RPMI7951 (cell line): ENCODE results near the gene MUC21. TPM values are rescaled to one million over a fixed set of nuclear protein-coding genes. Genes with fewer than 3 reads are reported as not detected.
"Not testable (repeated sequence)": the region's sequence is repeated elsewhere in the genome, so short reads cannot be mapped to it uniquely, and the experiment has no call there.

ENCODE experiments used
- DNase-seq: peaks from one replicate; pipeline ENCODE4 v3.0.0-alpha.2; 2012; ENCODE audit warnings: low read depth
- total RNA-seq: library from RNA; depleted of rRNA; stranded (reverse); fragments of >200 nt; shearing (Covaris generic); gene quantifications from 2 replicates; pipeline ENCODE4 v1.2.3, GENCODE V29; 2014

MUC21 gene
- total RNA-seq, 1 experiment from 2014 or later: not detected

DNA sequence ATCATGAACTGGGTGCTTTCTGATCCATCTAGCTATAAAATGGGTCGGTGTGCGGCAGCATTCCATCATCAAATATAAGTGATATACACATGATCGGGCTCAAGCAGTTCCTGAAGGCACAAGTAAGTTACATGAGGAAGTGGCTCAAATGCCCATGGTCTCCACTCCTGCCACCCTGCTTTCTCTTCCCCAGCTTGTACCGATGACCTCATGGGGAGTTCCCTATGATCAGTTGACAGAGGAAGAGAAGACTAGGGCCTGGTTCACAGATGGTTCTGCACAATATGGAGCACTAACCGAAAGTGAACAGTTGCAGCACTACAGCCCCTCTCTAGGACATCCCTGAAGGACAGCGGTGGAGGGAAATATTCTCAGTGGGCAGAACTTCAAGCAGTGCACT is 14.3 kb upstream of the MUC21 start:
- DNase-seq: not testable (repeated sequence)

DNA sequence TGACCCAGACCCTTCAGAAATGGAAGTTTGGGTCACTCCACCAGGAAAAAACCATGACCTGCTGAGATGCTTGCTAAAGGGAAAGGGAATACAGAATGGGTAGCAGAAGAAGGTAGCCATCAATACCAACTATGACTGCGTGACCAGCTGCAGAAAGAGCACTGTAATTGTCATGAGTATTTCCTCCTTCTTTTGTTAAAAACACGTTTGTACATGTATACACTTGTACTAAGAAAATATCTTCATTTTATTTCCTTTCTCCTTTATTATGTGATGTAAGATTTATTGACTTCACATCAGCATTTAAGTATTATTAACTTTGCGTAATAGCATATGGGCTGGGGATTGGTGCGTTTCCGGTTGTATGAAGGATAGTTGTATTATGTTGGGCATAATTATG is 12.6 kb upstream of the MUC21 start:
- no peak for DNase-seq

DNA sequence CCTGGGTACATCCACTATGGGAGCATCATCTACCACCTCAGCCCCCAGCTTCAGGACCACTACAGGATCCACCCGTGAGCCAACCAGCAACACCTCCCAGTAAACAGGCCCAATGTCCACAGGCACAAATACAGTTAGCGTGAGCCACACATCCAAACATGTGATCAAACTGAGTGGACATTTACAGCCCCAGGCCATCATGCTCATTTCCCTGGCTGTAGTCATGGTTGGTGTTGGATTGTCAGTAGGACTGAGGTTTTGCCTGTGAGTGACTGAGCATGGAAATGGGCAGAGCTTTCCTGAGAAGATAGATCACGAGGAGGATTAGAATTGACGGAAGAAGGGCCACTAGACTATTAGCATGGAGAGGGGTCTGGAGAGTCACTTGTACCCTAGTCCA is 10.7 kb upstream of the MUC21 start:
- DNase-seq: peak; percentile 52

DNA sequence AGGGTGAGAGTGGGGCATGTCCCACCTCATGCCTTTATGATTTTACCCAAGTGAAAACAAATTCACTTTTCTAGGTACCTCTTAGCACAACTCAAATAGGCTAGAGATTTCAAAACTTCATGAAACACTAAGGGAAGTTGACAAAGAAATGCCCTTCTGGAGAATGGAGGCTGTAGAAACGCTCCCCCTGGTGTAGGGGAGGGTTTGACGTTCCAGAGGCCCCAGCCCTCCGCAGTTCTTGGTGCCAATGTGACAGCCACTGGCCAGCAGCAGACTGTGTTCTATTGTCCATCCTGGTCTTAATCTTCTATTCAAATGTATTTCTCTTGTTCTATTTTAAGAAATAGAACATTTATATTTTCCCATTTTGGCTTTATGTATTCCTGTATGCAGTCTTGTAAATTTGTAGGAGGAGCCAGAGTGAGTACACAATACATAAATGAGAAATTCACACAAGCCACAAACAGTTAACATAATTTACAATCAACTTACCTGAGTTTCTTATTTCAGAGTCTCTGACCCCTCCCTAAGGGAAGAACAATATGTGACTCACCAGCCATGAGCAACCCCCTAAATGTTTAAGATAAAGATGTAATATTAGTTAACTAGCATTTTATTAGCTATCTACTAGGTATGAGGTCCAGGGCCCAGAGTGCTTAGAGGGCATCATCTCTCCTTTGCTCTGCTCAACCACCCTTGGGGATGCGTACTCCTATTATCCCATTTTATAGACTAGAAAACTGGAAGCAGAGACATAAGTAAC is 8.8 kb upstream of the MUC21 start:
- no peak for DNase-seq

DNA sequence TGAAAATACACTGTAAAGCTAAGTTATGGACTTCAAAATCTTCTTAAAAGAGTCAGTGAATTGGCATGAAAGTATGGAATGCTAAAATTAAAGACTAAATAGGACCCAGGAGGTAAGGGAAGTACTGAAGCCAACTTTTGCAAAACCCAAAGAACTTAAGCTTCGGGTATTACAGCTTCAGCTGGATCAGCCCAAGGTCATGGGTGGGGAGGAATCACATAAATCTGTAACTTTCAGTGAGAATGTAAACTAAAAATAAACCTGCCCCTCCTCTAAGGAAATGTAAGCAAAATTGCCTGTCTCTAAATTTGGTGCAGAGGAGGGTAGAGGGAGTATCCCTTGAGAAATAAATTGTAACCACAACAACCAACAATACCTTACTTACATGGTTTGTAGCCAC is 4.4 kb upstream of the MUC21 start:
- no peak for DNase-seq

DNA sequence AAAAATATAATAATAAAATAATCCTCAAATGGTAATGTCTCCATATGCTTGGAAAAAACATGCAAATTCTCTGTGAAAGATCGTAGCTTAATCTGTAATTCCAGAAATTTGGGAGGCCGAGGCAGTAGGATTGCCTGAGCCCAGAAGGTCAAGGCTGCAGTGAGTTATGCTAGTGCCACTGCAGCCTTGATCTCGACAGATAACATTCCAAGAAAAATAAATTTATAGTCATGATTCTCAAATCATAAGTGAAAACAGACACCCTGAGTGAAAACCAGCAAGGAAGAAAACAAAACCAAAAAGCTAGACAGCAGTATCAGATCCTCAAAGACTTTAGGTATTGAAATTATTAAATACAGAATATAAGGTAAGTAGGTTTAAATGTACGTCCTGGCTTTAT is 3.8 kb upstream of the MUC21 start:
- no peak for DNase-seq

DNA sequence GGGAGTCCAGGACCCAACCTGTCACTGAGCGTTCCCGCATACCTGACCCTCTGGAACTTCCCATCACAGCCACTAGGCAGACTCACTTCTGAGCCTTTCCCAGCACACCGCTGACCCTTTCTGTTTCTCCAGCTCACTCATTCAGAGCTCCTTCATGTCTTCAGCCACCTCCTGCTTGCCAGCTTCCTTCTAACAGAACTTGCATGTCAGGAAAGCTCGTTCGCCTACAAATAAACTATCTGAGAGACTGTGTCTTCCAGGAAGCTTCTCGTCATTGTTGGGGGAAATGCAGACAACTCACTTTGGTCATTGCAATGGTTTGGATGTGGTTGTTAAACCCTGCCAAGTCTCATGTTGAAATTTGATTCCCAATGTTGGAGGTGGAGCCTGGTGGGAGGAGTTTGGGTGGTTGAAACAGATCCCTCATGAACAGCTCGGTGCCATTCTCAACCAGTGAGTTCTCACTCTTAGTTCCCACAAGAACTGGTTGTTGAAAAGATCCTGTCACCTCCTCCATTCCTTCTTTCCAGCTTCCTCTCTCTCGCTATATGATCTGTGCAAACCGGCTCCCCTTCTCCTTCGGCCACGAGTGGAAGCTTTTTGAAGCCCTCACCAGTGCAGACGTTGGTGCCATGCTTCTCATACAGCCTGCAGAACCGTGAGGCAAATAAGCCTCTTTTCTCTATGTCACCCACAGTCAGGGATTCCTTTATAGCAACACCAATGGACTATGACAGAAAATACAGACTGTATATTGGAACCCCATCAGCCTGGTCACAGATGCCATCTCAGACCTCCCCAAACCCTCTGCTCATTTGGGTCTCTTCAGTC is 1.4 kb upstream of the MUC21 start:
- peak; percentile 83 for DNase-seq

DNA sequence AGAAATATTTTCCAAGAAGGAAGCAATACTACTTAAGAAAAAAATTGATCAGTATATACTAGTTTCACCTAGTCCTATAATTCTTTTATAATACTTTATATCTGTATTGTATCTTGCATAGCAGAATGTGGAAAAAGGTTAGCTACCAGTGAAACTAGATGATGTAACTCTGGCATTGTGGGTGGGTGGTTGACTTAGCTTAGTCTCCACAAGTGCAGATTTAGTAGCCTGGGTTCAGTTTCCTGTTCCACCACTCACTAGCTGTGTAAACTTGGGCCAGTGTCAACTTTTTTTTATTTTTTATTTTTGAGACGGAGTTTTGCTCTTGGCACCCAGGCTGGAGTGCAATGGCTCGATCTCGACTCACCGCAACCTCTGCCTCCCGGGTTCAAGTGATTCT is 2.0 kb downstream of the MUC21 start:
- no peak for DNase-seq

DNA sequence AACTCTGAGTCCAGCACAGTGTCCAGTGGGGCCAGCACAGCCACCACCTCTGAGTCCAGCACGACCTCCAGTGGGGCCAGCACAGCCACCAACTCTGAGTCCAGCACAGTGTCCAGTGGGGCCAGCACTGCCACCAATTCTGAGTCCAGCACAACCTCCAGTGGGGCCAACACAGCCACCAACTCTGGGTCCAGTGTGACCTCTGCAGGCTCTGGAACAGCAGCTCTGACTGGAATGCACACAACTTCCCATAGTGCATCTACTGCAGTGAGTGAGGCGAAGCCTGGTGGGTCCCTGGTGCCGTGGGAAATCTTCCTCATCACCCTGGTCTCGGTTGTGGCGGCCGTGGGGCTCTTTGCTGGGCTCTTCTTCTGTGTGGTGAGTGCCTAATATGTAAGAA is 3.8 kb downstream of the MUC21 start:
- DNase-seq: no peak

DNA sequence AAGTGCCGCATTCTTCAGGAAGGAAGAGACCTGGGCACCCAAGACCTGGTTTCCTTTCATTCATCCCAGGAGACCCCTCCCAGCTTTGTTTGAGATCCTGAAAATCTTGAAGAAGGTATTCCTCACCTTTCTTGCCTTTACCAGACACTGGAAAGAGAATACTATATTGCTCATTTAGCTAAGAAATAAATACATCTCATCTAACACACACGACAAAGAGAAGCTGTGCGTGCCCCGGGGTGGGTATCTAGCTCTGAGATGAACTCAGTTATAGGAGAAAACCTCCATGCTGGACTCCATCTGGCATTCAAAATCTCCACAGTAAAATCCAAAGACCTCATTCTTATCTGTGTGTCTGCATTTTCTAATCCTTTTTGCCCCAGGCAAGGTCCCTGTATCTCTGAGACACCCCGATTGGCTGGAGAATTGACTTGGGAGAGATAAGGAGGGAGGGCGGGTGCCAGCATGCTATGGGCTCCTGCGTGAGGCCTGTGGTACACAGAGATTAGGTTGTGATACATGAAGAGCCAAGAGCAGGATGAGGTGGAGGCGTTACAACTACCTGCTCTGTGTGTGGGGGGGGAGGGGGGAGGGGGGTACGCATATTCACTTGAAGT is 4.8 kb downstream of the MUC21 start:
- DNase-seq: no peak

DNA sequence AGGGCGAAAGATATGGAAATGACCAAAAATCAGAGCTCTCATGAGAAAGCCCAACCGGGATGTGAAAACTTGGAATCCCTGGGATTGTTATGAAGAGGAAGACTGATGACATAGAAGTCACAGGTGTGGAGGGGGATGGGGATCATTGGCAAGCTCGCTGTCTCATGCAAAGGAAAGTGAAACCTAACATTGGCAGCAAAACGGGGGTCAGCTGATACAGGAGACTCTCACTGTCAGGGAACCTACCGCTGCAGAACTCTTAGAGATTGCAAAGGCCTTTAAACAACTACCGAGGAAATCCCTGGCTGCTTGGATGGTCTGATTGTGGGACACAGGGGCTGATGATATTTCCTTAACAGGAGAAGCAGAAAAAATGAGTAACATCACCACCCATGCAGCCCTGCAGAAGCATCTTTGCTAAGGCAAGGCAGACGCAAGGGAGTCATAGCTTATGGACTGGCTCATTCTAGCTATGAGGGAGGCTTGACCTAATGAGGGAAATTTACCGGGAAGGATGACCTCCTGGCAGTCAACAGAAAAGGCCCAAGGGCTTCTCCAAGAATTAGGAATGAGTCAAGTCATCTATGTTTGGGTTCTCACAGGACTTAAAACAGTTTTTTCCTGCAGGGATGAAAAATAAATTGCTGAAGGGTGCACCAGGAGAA is 7.0 kb downstream of the MUC21 start:
- peak; percentile 41 for DNase-seq

DNA sequence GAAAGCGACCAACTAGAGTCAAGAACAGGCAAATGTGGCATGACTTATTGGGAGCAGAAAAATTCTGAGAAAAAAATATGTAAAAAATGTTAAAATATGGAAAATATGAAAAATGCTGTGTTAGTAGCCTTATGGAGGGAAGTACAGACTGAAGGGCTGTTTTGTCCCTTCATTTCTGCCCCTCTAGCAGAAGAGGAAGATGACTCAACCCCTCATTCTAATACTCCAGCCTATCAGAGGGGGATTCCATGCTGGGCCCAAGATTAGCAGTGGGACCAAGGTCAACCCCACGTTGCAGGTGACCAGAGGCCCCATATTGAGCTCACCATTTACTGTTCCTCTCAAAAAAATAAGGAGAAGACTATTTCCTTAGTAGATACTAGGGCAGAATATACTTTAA is 8.4 kb downstream of the MUC21 start:
- DNase-seq: no peak

DNA sequence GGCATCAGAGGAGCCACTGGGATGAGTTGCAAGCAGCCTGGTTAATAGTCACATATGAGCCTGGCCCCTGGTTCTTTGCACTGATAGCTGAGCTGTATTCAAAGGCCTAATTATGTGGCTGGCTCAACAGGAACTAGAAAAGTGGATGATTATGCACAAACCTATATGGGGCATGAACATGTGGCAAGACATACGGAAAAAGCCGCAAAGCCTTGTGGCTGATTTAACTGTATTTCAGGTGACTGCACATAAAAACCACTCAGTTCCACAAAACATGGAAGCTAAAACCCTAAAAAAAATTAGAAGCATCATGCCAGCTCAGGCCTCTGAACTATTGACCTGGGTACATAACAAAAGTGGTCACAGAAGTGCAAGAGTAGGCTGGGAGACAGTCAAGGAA is 13.8 kb downstream of the MUC21 start:
- no peak for DNase-seq

DNA sequence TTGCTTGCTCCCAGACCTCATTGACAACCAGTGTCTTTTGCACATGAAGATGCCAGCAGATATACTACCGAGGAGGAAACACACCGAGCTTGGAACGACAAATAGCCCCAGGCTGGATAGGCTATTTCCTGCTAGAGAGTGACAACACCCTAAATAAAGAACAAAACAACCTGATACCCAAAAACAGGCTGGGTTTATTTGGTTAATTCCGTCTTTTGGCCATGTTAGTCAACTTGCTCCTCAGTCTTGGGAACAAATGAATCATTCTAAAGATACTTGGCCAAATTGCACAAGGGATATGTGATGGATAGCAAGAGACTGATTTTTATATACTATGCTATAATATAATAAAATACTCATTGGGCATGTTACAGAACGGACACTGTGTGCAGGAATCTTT is 15.3 kb downstream of the MUC21 start:
- no peak for DNase-seq

DNA sequence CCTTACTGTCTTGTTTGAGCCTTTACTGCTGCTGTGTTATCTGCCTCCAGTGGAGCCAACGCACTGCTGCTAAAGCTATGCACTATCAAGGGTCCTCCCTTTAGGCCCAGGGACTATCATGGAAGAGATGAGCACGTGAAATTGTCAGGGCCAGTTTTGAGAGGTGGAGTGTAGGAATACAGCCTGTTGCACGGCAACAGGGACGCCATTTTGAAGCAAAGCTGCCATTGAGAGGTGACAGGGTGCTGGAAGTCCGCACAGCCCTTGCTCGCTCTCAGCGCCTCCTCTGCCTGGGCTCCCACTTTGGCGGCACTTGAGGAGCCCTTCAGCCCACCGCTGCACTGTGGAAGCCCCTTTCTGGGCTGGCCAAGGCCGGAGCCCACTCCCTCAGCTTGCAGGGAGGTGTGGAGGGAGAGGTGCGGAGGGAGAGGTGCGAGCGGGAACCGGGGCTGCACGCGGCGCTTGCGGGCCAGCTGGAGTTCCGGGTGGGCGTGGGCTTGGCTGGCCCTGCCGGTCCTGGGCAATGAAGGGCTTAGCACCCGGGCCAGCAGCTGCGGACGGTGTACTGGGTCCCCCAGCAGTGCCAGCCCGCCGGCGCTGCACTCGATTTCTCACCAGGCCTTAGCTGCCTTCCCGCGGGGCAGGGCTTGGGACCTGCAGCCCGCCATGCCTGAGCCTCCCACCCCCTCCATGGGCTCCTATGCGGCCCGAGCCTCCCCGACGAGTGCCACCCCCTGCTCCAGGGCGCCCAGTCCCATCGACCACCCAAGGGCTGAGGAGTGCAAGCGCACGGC is 16.7 kb downstream of the MUC21 start:
- not testable (repeated sequence) for DNase-seq

DNA sequence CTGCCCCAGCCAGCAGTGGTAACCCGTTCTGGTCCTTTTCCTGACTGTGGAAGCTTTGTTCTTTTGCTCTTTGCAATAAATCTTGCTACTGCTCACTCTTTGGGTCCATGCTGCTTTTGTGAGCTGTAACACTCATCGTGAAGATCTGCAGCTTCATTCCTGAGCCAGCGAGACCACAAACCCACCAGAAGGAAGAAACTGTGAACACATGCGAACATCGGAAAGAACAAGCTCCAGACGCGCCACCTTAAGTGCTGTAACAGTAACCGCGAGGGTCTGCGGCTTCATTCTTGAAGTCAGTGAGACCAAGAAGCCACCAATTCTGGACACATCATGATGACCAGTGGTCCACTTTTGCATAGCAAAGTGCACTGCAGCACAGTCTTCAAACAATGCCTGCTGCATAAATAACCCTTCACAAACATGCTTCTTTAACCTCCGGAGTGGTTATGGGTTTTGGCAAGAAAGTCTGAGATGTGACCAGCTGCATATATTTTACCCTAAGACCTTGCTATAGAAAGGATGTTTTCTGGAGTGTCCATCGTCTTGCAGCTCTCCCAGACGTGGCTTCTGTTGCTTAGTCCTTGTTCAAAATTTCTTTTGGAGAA is 17.9 kb downstream of the MUC21 start:
- DNase-seq: no peak

DNA sequence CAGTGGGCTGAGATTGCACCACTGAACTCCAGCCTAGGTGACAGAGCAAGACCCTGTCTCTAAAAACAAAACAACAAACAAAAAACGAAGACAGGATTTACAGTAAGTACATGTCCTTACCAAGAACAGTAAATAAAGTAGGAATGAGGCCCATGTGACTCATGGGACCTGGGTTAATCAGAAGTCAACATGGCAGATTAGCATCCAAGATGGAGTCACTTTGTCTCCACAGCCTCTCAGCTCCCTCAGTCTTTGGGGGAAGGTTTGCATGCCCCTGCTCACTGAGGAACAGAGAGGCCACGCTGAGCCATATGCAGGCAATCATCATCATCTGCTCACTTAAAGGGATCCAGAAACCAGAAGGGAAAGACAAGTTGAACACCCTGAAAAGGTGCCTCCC is 19.0 kb downstream of the MUC21 start:
- DNase-seq: no peak

DNA sequence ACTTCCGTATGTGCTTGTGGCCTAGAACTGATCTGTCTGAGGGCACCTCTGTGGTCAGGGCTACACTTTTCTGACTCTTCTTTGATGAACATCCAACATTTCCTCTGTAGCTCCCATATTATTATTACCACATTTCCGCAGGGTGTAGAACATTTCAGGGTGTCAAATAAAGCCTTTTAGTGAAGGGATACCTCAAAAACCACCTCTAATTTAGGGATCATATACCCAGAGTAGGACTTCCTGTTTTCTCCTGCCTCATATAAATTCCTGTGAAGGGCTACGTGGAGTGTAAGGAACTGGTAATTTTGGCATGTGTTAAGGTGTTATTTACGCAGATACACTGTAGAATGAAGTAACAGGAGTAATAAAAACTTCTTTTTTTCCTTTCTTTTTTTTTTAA is 21.3 kb downstream of the MUC21 start:
- DNase-seq: no peak

DNA sequence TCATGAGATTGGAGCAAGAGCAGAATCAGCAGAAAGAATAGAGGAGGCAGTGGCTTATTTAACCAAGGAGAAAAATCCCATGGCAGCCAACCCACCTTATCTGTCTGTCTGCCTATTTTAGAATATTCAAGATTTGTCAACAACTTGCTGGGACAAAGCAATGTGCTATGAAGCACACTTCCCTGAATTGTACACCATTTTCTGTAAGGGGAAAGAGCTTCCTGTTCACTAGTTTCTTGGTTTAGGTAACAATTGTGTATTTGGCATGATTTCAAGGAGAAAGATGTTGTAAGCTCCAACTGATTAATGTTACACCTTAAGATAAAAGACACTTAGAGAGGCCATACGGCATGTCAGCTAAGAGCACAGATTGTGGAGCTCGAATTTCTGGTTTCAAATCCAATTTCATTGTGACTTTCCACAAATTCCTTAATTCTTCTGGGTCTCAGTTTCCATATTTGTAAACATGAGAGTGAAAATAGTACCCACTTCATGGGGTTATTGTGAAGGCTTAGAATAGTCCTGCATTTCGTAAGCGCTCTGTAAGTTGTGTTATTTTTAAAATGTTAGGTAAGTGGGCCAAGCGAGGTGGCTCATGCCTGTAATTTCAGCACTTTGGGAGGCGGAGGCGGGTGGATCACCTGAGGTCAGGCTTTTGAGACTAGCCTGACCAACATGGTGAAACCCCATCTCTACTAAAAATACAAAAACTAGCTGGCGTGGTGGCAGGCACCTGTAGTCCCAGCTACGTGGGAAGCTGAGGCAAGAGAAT is 21.9 kb downstream of the MUC21 start:
- DNase-seq: no peak

DNA sequence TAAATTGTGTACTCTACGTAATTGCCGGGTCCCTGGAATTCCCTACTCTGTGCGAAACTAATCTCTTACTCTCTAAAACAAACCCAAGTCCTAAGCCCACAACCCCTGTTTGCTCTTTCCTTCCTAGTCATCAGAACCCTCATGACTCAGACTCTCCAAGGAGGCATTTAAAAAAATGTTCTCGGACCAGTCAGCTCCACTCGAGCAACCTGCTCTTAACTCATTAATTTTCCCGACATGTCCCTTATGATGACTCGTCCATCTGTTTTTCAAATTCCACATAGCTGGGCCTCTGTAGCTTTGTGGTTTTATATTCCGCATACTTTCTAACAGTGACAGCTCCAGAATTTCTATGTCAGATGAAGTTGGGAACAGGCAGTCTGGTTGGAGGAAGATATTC is 24.2 kb downstream of the MUC21 start:
- DNase-seq: peak; percentile 87
